SK-N-SH (cell line): Measurements from ENCODE around the gene TRAPPC6A. TPM values are rescaled to one million over a fixed set of nuclear protein-coding genes. Genes with fewer than 3 reads are reported as not detected.

Source experiments
- CTCF ChIA-PET: fragments of 300-600, 350-600 bp; formaldehyde crosslinking; extraction: SDS; loops from one replicate; lab custom pipeline; 2021; lab: Yijun Ruan, JAX
- POLR2A ChIA-PET: fragments of 350-600 bp; sonication (Branson Sonifier 250); formaldehyde crosslinking; extraction: SDS; loops from one replicate; lab custom pipeline; 2020; ENCODE audit warnings: antibody characterized with exemption, inconsistent platforms; lab: Yijun Ruan, JAX
- DNase-seq: peaks from one replicate; pipeline ENCODE4 v3.0.0; 2012
- H2AFZ ChIP-seq: fragments of 200-600 bp; sonication (generic); 2 replicates; pipeline ENCODE4 v1.8.1; 2016; ENCODE audit warnings: antibody characterized with exemption, mild to moderate bottlenecking, low read depth
- H3F3A ChIP-seq: fragments of 200-600 bp; sonication (generic); replicated peaks from 2 replicates; pipeline ENCODE3; 2016; ENCODE audit warnings: antibody characterized with exemption, mild to moderate bottlenecking; ENCODE audit not compliant: insufficient read depth
- H3K27ac ChIP-seq, 2 experiments: fragments of 200-500 bp in 1 of 2; fragments of 200-600 bp in 1 of 2; sonication (Bioruptor generic) in 1 of 2; sonication (generic), shearing (Covaris generic) in 1 of 2; 2 replicates each; pipeline versions ENCODE4 v1.5.1 to v1.6.1; 2014 to 2016; ENCODE audit warnings: low read depth in 2 of 2, inconsistent platforms in 1 of 2, low read length in 1 of 2, mild to moderate bottlenecking in 1 of 2, mixed read lengths in 1 of 2
- H3K27me3 ChIP-seq: fragments of 200-600 bp; sonication (generic), shearing (Covaris generic); 2 replicates; pipeline ENCODE4 v1.6.1; 2016; ENCODE audit warnings: mixed run types; ENCODE audit not compliant: insufficient read depth
- H3K36me3 ChIP-seq, 2 experiments: fragments of 200-500 bp in 1 of 2; fragments of 200-600 bp in 1 of 2; sonication (Bioruptor generic) in 1 of 2; sonication (generic) in 1 of 2; replicated peaks in 1 of 2; 2 replicates each; pipeline versions ENCODE3 to v1.5.1; 2014 to 2016; ENCODE audit warnings: low read length in 1 of 2, mild to moderate bottlenecking in 1 of 2; ENCODE audit not compliant: insufficient read depth in 2 of 2, control insufficient read depth in 1 of 2
- H3K4me1 ChIP-seq, 2 experiments: fragments of 200-500 bp in 1 of 2; fragments of 200-600 bp in 1 of 2; sonication (Bioruptor generic) in 1 of 2; sonication (generic), shearing (Covaris generic) in 1 of 2; 2 replicates each; pipeline versions ENCODE4 v1.5.1 to v1.6.1; 2014 to 2016; ENCODE audit warnings: low read depth in 1 of 2, low read length in 1 of 2, mixed run types in 1 of 2; ENCODE audit not compliant: insufficient read depth in 2 of 2, control insufficient read depth in 1 of 2
- H3K4me2 ChIP-seq: fragments of 200-600 bp; sonication (generic), shearing (Covaris generic); 2 replicates; pipeline ENCODE4 v1.6.1; 2017; ENCODE audit warnings: mixed run types
- H3K4me3 ChIP-seq, 2 experiments: fragments of 200-500 bp in 1 of 2; fragments of 200-600 bp in 1 of 2; sonication (Bioruptor generic) in 1 of 2; sonication (generic), shearing (Covaris generic) in 1 of 2; 2 replicates each; pipeline versions ENCODE4 v1.5.1 to v1.8.1; 2014 to 2016; ENCODE audit warnings: low read depth in 2 of 2, inconsistent platforms in 1 of 2, low read length in 1 of 2, mild to moderate bottlenecking in 1 of 2, mixed read lengths in 1 of 2, moderate library complexity in 1 of 2
- H3K79me2 ChIP-seq: fragments of 200-600 bp; sonication (generic); 2 replicates; pipeline ENCODE4 v1.8.1; 2017; ENCODE audit warnings: mild to moderate bottlenecking; ENCODE audit not compliant: insufficient read depth
- H3K9ac ChIP-seq: fragments of 200-600 bp; sonication (generic); 2 replicates; pipeline ENCODE4 v1.6.1; 2017; ENCODE audit warnings: mixed run types
- H3K9me2 ChIP-seq: fragments of 200-600 bp; sonication (generic); 2 replicates; pipeline ENCODE4 v1.6.1; 2017; ENCODE audit warnings: mixed run types
- H3K9me3 ChIP-seq: fragments of 200-600 bp; sonication (generic); 2 replicates; pipeline ENCODE4 v1.6.1; 2017; ENCODE audit warnings: mixed run types, mild to moderate bottlenecking, moderate library complexity
- H4K20me1 ChIP-seq: fragments of 200-600 bp; sonication (generic); 2 replicates; pipeline ENCODE4 v1.6.1; 2017; ENCODE audit warnings: mild to moderate bottlenecking, mixed run types; ENCODE audit not compliant: insufficient read depth
- ELF1 ChIP-seq: IDR thresholded peaks from 2 replicates; pipeline ENCODE4 v1.4.0; 2012
- FOXJ3 ChIP-seq: sonication (generic); formaldehyde crosslinking; IDR thresholded peaks from 2 replicates; pipeline ENCODE4 v1.5.1; 2020; ENCODE audit warnings: mild to moderate bottlenecking, missing genetic modification reagents
- JUND ChIP-seq: IDR thresholded peaks from 2 replicates; pipeline ENCODE4 v1.4.0; 2012
- RCOR1 ChIP-seq: fragments of 150-350 bp; IDR thresholded peaks from 2 replicates; pipeline ENCODE4 v1.6.1; 2017; ENCODE audit warnings: antibody characterized with exemption, low read length
- RFX5 ChIP-seq: IDR thresholded peaks from 2 replicates; pipeline ENCODE4 v1.6.1; 2012; ENCODE audit warnings: mild to moderate bottlenecking, improper control_type of control experiment, low read length
- TCF12 ChIP-seq: IDR thresholded peaks from 2 replicates; pipeline ENCODE4 v1.4.0; 2012
- TEAD4 ChIP-seq: IDR thresholded peaks from 2 replicates; pipeline ENCODE4 v1.4.0; 2012; ENCODE audit warnings: mild to moderate bottlenecking, borderline replicate concordance; ENCODE audit not compliant: insufficient read depth
- WGBS: methylation state at CpG from one replicate; pipeline ENCODE4 v1.1.6; 2017; ENCODE audit warnings: low lambda C conversion rate; 5-methylcytosine and 5-hydroxymethylcytosine counted together
- polyA plus RNA-seq, 3 experiments: library from polyadenylated mRNA; depleted of rRNA; stranded (reverse); fragments of >200 nt; gene quantifications; 2 replicates each; pipeline ENCODE4 v1.2.3, GENCODE V29; 2012
- TF ChIP-seq, protein P1 (sequence below): fragments of 150-350 bp; IDR thresholded peaks from 2 replicates; pipeline ENCODE4 v1.6.1; 2017; ENCODE audit warnings: antibody characterized with exemption, low read length, low read depth, borderline replicate concordance
- TF ChIP-seq, protein P2 (sequence below): fragments of 150-350 bp; IDR thresholded peaks from 2 replicates; pipeline ENCODE4 v1.6.1; 2016; ENCODE audit warnings: mild to moderate bottlenecking, low read depth, low read length
- TF ChIP-seq, protein P3 (sequence below): fragments of 200-600 bp; sonication (generic); IDR thresholded peaks from 2 replicates; pipeline ENCODE4 v1.6.1; 2017; ENCODE audit warnings: antibody characterized with exemption, mild to moderate bottlenecking, moderate library complexity
- TF ChIP-seq, protein P4 (sequence below): IDR thresholded peaks from 2 replicates; pipeline ENCODE4; 2012
- TF ChIP-seq, protein P5 (sequence below): IDR thresholded peaks from 2 replicates; pipeline ENCODE4 v1.4.0; 2012; ENCODE audit warnings: low read depth, borderline replicate concordance

The TRAPPC6A gene
- polyA plus RNA-seq, 1 of the 3 experiments (the other 2 are of a cell fraction), result 59.0 TPM

DNA sequence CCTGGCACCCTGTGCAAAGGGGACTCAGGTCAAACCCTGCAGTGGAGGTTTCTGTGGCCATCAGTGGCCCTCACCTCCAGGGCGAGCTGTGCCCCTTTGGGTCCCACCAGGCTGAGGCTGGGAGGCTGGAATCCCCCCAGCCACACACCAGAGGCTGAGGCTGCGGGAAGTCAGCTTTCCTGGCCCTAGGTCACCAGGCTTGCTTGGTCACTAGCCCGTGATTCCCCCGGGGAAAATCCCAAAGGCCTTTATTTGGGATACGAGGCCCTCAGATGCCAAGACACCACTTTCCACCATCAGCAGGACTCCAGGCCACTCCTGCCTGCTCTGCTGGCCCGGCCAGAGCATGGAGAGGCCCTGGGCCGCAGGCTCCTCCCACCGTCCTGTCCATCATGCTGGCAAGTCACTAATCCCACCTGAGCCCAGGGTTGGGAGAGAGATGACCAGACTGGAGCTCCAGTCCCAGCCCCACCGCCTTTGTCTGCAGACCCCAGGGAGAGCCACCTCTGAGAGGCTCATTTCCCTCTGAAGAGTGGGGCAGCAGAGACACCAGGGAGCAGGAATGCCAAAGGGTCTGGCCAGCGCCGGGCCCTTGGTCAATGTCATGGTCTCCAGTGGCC, 21.9 kb downstream of the TRAPPC6A start:
- H3K4me1 ChIP-seq, result peaks cover 0 to 17% of the 10 kb centered on the region in 2 experiments; a peak in 1 of 4 replicates
- no peak overlapping the region for H3K9ac ChIP-seq
- no peaks in the 10 kb centered on the region for H3K9me2 ChIP-seq
- H3K27ac ChIP-seq, result no peak overlapping the region
- H3K4me3 ChIP-seq, result no peak overlapping the region
- no peaks in the 10 kb centered on the region for H3F3A ChIP-seq
- H3K27me3 ChIP-seq, result no peaks in the 10 kb centered on the region; the same call in 1 of the 2 replicates
- POLR2A ChIA-PET, result no interaction called here
- TF ChIP-seq RCOR1, result no peak
- TF ChIP-seq, protein P1, sequence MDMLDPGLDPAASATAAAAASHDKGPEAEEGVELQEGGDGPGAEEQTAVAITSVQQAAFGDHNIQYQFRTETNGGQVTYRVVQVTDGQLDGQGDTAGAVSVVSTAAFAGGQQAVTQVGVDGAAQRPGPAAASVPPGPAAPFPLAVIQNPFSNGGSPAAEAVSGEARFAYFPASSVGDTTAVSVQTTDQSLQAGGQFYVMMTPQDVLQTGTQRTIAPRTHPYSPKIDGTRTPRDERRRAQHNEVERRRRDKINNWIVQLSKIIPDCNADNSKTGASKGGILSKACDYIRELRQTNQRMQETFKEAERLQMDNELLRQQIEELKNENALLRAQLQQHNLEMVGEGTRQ, result no peak
- no peak for TF ChIP-seq FOXJ3 (CRISPR knock-in tag)
- no peak for TF ChIP-seq TCF12
- no peak for TF ChIP-seq JUND
- TF ChIP-seq RFX5, result no peak
- TF ChIP-seq, protein P2, sequence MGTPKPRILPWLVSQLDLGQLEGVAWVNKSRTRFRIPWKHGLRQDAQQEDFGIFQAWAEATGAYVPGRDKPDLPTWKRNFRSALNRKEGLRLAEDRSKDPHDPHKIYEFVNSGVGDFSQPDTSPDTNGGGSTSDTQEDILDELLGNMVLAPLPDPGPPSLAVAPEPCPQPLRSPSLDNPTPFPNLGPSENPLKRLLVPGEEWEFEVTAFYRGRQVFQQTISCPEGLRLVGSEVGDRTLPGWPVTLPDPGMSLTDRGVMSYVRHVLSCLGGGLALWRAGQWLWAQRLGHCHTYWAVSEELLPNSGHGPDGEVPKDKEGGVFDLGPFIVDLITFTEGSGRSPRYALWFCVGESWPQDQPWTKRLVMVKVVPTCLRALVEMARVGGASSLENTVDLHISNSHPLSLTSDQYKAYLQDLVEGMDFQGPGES, result no peak
- TF ChIP-seq, protein P3, sequence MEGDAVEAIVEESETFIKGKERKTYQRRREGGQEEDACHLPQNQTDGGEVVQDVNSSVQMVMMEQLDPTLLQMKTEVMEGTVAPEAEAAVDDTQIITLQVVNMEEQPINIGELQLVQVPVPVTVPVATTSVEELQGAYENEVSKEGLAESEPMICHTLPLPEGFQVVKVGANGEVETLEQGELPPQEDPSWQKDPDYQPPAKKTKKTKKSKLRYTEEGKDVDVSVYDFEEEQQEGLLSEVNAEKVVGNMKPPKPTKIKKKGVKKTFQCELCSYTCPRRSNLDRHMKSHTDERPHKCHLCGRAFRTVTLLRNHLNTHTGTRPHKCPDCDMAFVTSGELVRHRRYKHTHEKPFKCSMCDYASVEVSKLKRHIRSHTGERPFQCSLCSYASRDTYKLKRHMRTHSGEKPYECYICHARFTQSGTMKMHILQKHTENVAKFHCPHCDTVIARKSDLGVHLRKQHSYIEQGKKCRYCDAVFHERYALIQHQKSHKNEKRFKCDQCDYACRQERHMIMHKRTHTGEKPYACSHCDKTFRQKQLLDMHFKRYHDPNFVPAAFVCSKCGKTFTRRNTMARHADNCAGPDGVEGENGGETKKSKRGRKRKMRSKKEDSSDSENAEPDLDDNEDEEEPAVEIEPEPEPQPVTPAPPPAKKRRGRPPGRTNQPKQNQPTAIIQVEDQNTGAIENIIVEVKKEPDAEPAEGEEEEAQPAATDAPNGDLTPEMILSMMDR, result no peak
- TF ChIP-seq TEAD4, result no peak
- no peak for TF ChIP-seq ELF1
- TF ChIP-seq, protein P4, sequence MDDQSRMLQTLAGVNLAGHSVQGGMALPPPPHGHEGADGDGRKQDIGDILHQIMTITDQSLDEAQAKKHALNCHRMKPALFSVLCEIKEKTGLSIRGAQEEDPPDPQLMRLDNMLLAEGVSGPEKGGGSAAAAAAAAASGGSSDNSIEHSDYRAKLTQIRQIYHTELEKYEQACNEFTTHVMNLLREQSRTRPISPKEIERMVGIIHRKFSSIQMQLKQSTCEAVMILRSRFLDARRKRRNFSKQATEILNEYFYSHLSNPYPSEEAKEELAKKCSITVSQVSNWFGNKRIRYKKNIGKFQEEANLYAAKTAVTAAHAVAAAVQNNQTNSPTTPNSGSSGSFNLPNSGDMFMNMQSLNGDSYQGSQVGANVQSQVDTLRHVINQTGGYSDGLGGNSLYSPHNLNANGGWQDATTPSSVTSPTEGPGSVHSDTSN, result no peak
- TF ChIP-seq, protein P5, sequence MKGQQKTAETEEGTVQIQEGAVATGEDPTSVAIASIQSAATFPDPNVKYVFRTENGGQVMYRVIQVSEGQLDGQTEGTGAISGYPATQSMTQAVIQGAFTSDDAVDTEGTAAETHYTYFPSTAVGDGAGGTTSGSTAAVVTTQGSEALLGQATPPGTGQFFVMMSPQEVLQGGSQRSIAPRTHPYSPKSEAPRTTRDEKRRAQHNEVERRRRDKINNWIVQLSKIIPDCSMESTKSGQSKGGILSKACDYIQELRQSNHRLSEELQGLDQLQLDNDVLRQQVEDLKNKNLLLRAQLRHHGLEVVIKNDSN, result no peak
- TF ChIP-seq, all 33 proteins: peak for 0
- Histone ChIP-seq H3K36me3 (no peaks in the 10 kb centered on the region), H3K79me2 (no peaks in the 10 kb centered on the region), H2AFZ (no peak overlapping the region), H3K4me2 (no peak overlapping the region), H4K20me1 (no peaks in the 10 kb centered on the region), H3K9me3 (no peaks in the 10 kb centered on the region)
- CTCF ChIA-PET, result no interaction called here
- no peak for DNase-seq
- WGBS, result 88% methylated on average over 3 of the region's 11 CpGs
